H1 (cell line): ENCODE data around the gene KRTAP10-7. TPM values are rescaled to one million over a fixed set of nuclear protein-coding genes. Genes with fewer than 3 reads are reported as not detected.

Experiments
- CHD2 ChIP-seq: IDR thresholded peaks from 2 replicates; pipeline ENCODE4 v1.6.1; 2012; ENCODE audit warnings: low read length, improper control_type of control experiment
- EZH2 ChIP-seq: fragments of 200-600 bp; sonication (generic); IDR thresholded peaks from 2 replicates; pipeline ENCODE4 v1.7.1; 2012; ENCODE audit warnings: low read depth, mild to moderate bottlenecking, moderate library complexity, low read length, inconsistent platforms; ENCODE audit not compliant: severe bottlenecking
- GABPA ChIP-seq: IDR thresholded peaks from 2 replicates; pipeline ENCODE4 v1.6.1; 2011; ENCODE audit warnings: mild to moderate bottlenecking, low read length, moderate library complexity, borderline replicate concordance; ENCODE audit not compliant: insufficient read depth
- HDAC6 ChIP-seq: IDR thresholded peaks from one replicate; pipeline ENCODE4 v1.7.1; 2012; ENCODE audit warnings: low read depth, mild to moderate bottlenecking, inconsistent platforms, low read length, moderate library complexity
- PHF8 ChIP-seq: fragments of 200-600 bp; sonication (generic); conservative IDR thresholded peaks from 2 replicates; pipeline ENCODE4 v1.7.1; 2012; ENCODE audit warnings: low read depth, mild to moderate bottlenecking, inconsistent platforms, low read length, moderate library complexity
- RNF2 ChIP-seq: fragments of 200-900, 300-1000 bp; sonication (generic); IDR thresholded peaks from 2 replicates; pipeline ENCODE4 v1.7.1; 2016; ENCODE audit warnings: borderline replicate concordance, low read depth, mild to moderate bottlenecking, antibody characterized with exemption, low read length; ENCODE audit not compliant: poor library complexity, severe bottlenecking; ENCODE audit errors: missing control alignments
- TAF1 ChIP-seq: IDR thresholded peaks from 2 replicates; pipeline ENCODE4 v1.6.1; 2011; ENCODE audit warnings: mild to moderate bottlenecking, low read depth, low read length
- YY1 ChIP-seq: IDR thresholded peaks from 2 replicates; pipeline ENCODE4 v1.6.1; 2011; ENCODE audit warnings: low read depth, mild to moderate bottlenecking, low read length
- polyA plus RNA-seq, 7 experiments: library from polyadenylated mRNA; depleted of rRNA in 3 of 7; stranded (reverse) in 5 of 7; unstranded in 2 of 7; fragments of >200 nt in 5 of 7; fragments of 200-250 nt in 2 of 7; gene quantifications; 1 replicate in 5 of 7; 2 replicates in 1 of 7; 4 replicates in 1 of 7; pipeline versions ENCODE4 v1.2.1 to v1.2.3, GENCODE V29; 2011 to 2013; ENCODE audit warnings: missing spikeins in 2 of 7, mixed read lengths in 2 of 7
- total RNA-seq: library from RNA; stranded (reverse); fragmentation: NEBNext Ultra II Directional; extraction: Animal tissue kit (Norgen Biotek cat#: 25700); gene quantifications from 2 replicates; pipeline ENCODE4 v1.2.1, GENCODE V29; 2021

Gene KRTAP10-7
- total and polyA plus RNA-seq, 2 of the 8 experiments (the other 6 are each of a cell fraction or from before 2014, with no cell fraction given) = not detected

- TF ChIP-seq GABPA (no peak), TAF1 (no peak), RNF2 (no peak), EZH2 (no peak), HDAC6 (no peak), YY1 (no peak), PHF8 (no peak), CHD2 (no peak)
These were observed 10.7 kb upstream of the KRTAP10-7 start (continued) for GRCh38 chr21:44589586-44590305.
